Measurements from ENCODE around the gene MAB21L4. TPM values are rescaled to one million over a fixed set of nuclear protein-coding genes. Genes with fewer than 3 reads are reported as not detected.

Gene MAB21L4
- total RNA-seq, 4 donors from 2014 or later: not detected

DNA sequence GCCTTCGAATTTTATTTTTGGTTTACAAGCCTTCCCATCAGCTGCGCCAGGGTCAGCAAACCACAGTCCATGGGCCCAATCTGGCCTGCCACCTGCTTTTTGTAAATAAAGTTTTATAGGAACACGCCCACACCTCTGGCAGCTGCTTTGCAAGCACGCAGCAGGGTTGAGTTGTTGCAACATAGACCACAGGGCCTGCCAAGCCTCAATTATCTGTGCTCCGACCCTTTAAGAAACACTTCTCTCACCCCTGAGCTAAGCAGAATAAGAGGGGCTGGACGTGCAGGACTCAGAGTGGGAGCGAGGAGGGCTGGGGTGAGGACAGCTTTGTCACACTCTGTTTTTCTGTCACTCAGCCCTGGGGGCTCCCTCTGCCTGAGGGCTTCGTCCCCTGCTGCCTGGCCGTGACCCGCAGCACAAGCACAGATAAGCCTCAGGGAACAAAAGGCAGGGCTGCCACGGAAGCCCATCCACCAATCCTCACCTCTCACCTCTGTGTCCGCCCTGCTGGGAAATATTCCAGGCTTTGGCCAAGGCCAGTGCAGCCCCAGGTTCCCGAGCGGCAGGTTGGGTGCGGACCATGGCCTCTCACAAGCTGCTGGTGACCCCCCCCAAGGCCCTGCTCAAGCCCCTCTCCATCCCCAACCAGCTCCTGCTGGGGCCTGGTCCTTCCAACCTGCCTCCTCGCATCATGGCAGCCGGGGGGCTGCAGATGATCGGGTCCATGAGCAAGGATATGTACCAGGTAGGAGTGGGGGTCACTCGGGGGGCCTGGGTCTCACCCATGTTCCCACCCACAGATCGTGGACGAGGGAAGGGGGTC, 27.5 kb downstream of the MAB21L4 start, which contains the start of gene AGXT:
AGXT (plus strand) TSS at position 539 of the 823 bp plus-strand sequence; CDS start at position 581, 42 bp downstream.
- Histone ChIP-seq H3K27ac (no peak within 1 kb of the TSS), H3K27me3 (no peaks in the 10 kb centered on the region), H3K4me3 (no peak within 1 kb of the TSS), H3K36me3 (no peaks in the 10 kb centered on the region), H3K9me3 (no peaks in the 10 kb centered on the region), H3K4me1 (no peaks in the 10 kb centered on the region)
- in situ Hi-C loops (cut with MboI; ENCODE audit: low sequenced_read_pairs in 4 of 4): no loop called here
- TF ChIP-seq, protein P1, sequence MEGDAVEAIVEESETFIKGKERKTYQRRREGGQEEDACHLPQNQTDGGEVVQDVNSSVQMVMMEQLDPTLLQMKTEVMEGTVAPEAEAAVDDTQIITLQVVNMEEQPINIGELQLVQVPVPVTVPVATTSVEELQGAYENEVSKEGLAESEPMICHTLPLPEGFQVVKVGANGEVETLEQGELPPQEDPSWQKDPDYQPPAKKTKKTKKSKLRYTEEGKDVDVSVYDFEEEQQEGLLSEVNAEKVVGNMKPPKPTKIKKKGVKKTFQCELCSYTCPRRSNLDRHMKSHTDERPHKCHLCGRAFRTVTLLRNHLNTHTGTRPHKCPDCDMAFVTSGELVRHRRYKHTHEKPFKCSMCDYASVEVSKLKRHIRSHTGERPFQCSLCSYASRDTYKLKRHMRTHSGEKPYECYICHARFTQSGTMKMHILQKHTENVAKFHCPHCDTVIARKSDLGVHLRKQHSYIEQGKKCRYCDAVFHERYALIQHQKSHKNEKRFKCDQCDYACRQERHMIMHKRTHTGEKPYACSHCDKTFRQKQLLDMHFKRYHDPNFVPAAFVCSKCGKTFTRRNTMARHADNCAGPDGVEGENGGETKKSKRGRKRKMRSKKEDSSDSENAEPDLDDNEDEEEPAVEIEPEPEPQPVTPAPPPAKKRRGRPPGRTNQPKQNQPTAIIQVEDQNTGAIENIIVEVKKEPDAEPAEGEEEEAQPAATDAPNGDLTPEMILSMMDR (IDR thresholded peaks at IDR 0.05 in 4 of 5, conservative IDR thresholded peaks at IDR 0.05 in 1 of 5): no peak
- TF ChIP-seq POLR2A (IDR thresholded peaks at IDR 0.05): no peak
- ATAC-seq (no peak), DNase-seq (no peak)
- intact Hi-C loops (cut with DNase I; ENCODE audit: low total_unique reads): no loop called here

DNA sequence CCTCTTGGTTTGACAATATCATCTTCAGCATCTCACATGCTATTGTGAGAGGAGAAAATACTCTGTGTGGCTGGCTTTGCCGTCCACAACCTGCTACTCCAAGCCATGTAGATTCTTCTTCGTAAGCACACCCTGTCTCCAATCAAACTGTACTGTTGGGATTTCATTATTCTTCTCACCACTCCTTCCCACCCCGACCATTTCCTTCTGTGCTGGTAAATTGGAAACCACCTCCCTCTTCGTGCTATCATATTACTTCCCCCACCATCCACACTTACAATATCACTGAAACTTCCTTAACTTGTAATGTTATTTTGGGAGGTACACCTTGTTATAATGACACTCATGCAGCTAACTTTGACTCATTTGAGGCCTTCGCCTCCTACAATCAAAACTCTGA, 30.6 kb downstream of the MAB21L4 start:
- intact Hi-C loops (cut with DNase I; ENCODE audit: low total_unique reads) (no loop called here), in situ Hi-C loops (cut with MboI; ENCODE audit: low sequenced_read_pairs in 4 of 4) (no loop called here)
- ATAC-seq (no peak), DNase-seq (no peak)
- Histone ChIP-seq H3K27ac (no peak overlapping the region), H3K4me3 (no peak overlapping the region), H3K4me1 (no peaks in the 10 kb centered on the region), H3K27me3 (no peaks in the 10 kb centered on the region), H3K9me3 (no peaks in the 10 kb centered on the region), H3K36me3 (no peaks in the 10 kb centered on the region)
- no peak for TF ChIP-seq POLR2A (IDR thresholded peaks at IDR 0.05)
- TF ChIP-seq, protein P1 (IDR thresholded peaks at IDR 0.05 in 4 of 5, conservative IDR thresholded peaks at IDR 0.05 in 1 of 5): no peak

DNA sequence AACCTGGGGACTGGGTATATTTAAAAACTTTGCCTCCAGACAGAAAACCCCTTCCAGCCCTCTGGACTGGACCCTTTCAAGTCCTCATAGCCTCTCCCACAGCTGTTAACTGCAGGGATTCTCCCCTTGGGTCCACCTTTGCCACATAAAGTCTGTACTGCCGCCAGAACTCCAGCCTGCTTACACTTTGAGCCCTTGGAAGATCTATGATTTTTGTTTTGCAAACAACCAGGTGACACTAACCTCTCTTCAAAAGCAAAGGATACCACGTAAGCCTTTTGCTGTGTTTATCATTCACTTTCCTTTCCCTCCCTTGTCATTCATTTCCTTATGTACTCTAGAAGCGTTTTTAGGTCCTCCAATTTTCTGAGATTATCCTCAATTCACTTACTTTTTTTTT, 31.5 kb downstream of the MAB21L4 start:
- H3K4me3 ChIP-seq: no peak overlapping the region
- in situ Hi-C loops (cut with MboI; ENCODE audit: low sequenced_read_pairs in 4 of 4) (no loop called here), intact Hi-C loops (cut with DNase I; ENCODE audit: low total_unique reads) (no loop called here)
- TF ChIP-seq, protein P1 (IDR thresholded peaks at IDR 0.05 in 4 of 5, conservative IDR thresholded peaks at IDR 0.05 in 1 of 5): no peak
- TF ChIP-seq POLR2A (IDR thresholded peaks at IDR 0.05): no peak
- H3K36me3 ChIP-seq: no peaks in the 10 kb centered on the region
- ATAC-seq (no peak), DNase-seq (no peak)
- no peaks in the 10 kb centered on the region for H3K4me1 ChIP-seq
- H3K27ac ChIP-seq: no peak overlapping the region
- no peaks in the 10 kb centered on the region for H3K27me3 ChIP-seq
- H3K9me3 ChIP-seq: no peaks in the 10 kb centered on the region

DNA sequence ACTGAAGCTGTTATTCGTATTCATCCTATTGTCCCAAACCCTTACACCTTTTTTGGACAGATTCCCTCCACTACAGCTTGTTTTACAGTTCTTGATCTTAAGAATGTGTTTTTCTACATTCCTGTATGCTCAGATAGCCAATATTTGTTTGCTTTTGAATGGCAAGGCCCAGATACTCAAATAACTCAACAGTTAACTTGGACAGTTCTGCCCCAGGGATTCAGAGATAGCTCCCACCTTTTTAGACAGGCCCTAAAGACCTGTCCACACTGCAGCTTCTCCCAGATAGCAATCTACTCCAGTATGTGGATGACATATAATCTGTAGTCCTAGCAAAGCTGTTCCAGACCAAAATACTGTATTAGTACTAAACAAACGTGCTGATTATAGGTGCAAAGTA, 34.4 kb downstream of the MAB21L4 start:
- DNase-seq (no peak), ATAC-seq (no peak)
- Histone ChIP-seq H3K27ac (no peak overlapping the region), H3K4me3 (no peak overlapping the region), H3K4me1 (no peaks in the 10 kb centered on the region), H3K9me3 (no peaks in the 10 kb centered on the region), H3K36me3 (no peaks in the 10 kb centered on the region), H3K27me3 (no peaks in the 10 kb centered on the region)
- intact Hi-C loops (cut with DNase I; ENCODE audit: low total_unique reads): no loop called here
- in situ Hi-C loops (cut with MboI; ENCODE audit: low sequenced_read_pairs in 4 of 4): no loop called here
- TF ChIP-seq POLR2A (IDR thresholded peaks at IDR 0.05): no peak
- TF ChIP-seq, protein P1 (IDR thresholded peaks at IDR 0.05 in 4 of 5, conservative IDR thresholded peaks at IDR 0.05 in 1 of 5): no peak

All from gastrocnemius medialis (tissue), 4 donors.